Endothelial cell (in vitro differentiated cells): ENCODE data around the gene UBTD1. TPM values are rescaled to one million over a fixed set of nuclear protein-coding genes. Genes with fewer than 3 reads are reported as not detected.

ENCODE experiments used
- DNase-seq: peaks from one replicate; pipeline ENCODE4 v3.0.0; 2021; ENCODE audit warnings: low spot score
- H3K27ac Mint-ChIP-seq: one replicate; pipeline ENCODE4 v1.8.0; 2021; ENCODE audit warnings: mixed read lengths, inconsistent platforms; ENCODE audit not compliant: unreplicated experiment
- H3K27me3 Mint-ChIP-seq: one replicate; pipeline ENCODE4 v1.8.0; 2021; ENCODE audit warnings: mild to moderate bottlenecking, moderate library complexity, mixed read lengths, inconsistent platforms; ENCODE audit not compliant: unreplicated experiment
- H3K36me3 Mint-ChIP-seq: one replicate; pipeline ENCODE4 v1.8.0; 2021; ENCODE audit warnings: mild to moderate bottlenecking, low read depth, mixed read lengths, inconsistent platforms; ENCODE audit not compliant: unreplicated experiment
- H3K4me1 Mint-ChIP-seq: one replicate; pipeline ENCODE4 v1.8.0; 2021; ENCODE audit warnings: mild to moderate bottlenecking, mixed read lengths, inconsistent platforms; ENCODE audit not compliant: unreplicated experiment
- H3K4me3 Mint-ChIP-seq: one replicate; pipeline ENCODE4 v1.8.0; 2021; ENCODE audit warnings: mild to moderate bottlenecking, mixed read lengths, inconsistent platforms; ENCODE audit not compliant: unreplicated experiment
- H3K9me3 Mint-ChIP-seq: one replicate; pipeline ENCODE4 v1.8.0; 2021; ENCODE audit warnings: mixed read lengths, inconsistent platforms; ENCODE audit not compliant: unreplicated experiment
- CTCF ChIP-seq: fragments of 200-600 bp; sonication (generic); IDR thresholded peaks from one replicate; pipeline ENCODE4 v1.5.0; 2021; ENCODE audit warnings: antibody characterized with exemption; ENCODE audit not compliant: unreplicated experiment
- total RNA-seq: library from RNA; stranded (reverse); fragmentation: NEBNext Ultra II Directional; extraction: Animal tissue kit (Norgen Biotek cat#: 25700); gene quantifications from one replicate; pipeline ENCODE4 v1.2.1, GENCODE V29; 2021; ENCODE audit not compliant: unreplicated experiment

Gene UBTD1
- total RNA-seq, 1 donor from 2014 or later, result 78.0 TPM

- DNase-seq, result no peak
- Mint-ChIP-seq H3K9me3 (no peaks in the 10 kb centered on the region), H3K4me3 (no peak overlapping the region), H3K4me1 (peaks cover 18% of the 10 kb centered on the region), H3K27ac (no peak overlapping the region), H3K27me3 (peaks cover 1% of the 10 kb centered on the region), H3K36me3 (no peaks in the 10 kb centered on the region)
- TF ChIP-seq CTCF, result no peak
These were observed 8.1 kb upstream of the UBTD1 start for GRCh38 chr10:97490592-97490991.

GRCh38 chr10:97494151-97494550, 4.6 kb upstream of the UBTD1 start:
- Mint-ChIP-seq H3K27ac (no peak overlapping the region), H3K4me3 (no peak overlapping the region), H3K4me1 (peaks cover 28% of the 10 kb centered on the region), H3K27me3 (peaks cover 4% of the 10 kb centered on the region), H3K36me3 (no peaks in the 10 kb centered on the region), H3K9me3 (no peaks in the 10 kb centered on the region)
- no peak for DNase-seq
- no peak for TF ChIP-seq CTCF

- peaks cover 31% of the 10 kb centered on the region for H3K4me1 Mint-ChIP-seq
- H3K27ac Mint-ChIP-seq, result peak overlapping the region; percentile 75
These were observed 3.7 kb upstream of the UBTD1 start for GRCh38 chr10:97494863-97495506.

GRCh38 chr10:97497572-97498075, 1.1 kb upstream of the UBTD1 start:
- peaks cover 25% of the 10 kb centered on the region for H3K27me3 Mint-ChIP-seq
- H3K27ac Mint-ChIP-seq, result peak overlapping the region; percentile 85
- TF ChIP-seq CTCF, result no peak
- H3K4me1 Mint-ChIP-seq, result peaks cover 54% of the 10 kb centered on the region
- H3K4me3 Mint-ChIP-seq, result peak overlapping the region; percentile 95
- H3K9me3 Mint-ChIP-seq, result no peaks in the 10 kb centered on the region
- peaks cover 7% of the 10 kb centered on the region for H3K36me3 Mint-ChIP-seq
- DNase-seq, result peak; percentile 64

More at GRCh38 chr10:97494863-97495506, 3.7 kb upstream of the UBTD1 start:
- DNase-seq, result no peak
- TF ChIP-seq CTCF, result no peak
- Mint-ChIP-seq H3K27me3 (peaks cover 9% of the 10 kb centered on the region), H3K4me3 (no peak overlapping the region), H3K36me3 (no peaks in the 10 kb centered on the region), H3K9me3 (no peaks in the 10 kb centered on the region)

- H3K27me3 Mint-ChIP-seq, result peaks cover 25% of the 10 kb centered on the region
- DNase-seq, result peak; percentile 100
- no peaks in the 10 kb centered on the region for H3K9me3 Mint-ChIP-seq
- peak; percentile 36 for TF ChIP-seq CTCF
- peak within 1 kb of the TSS; percentile 85 for H3K27ac Mint-ChIP-seq
- peaks cover 54% of the 10 kb centered on the region for H3K4me1 Mint-ChIP-seq
- H3K4me3 Mint-ChIP-seq, result peak within 1 kb of the TSS; percentile 95
- peaks cover 7% of the 10 kb centered on the region for H3K36me3 Mint-ChIP-seq
These were observed 466 bp upstream of the UBTD1 start, which contains the start of gene MMS19 for GRCh38 chr10:97498076-97498840. Gene MMS19 (minus strand): TSS chr10:97498422. CDS start chr10:97498384, 38 bp downstream.
